Fibroblast of pulmonary artery (primary cell): ENCODE data around the gene LENEP.
A peak's percentile ranks its signal among the peaks of the same experiment; 100 is the strongest.

Experiments used
- DNase-seq: peaks from one replicate; pipeline ENCODE4 v3.0.0-alpha.2; 2010; ENCODE audit warnings: low read depth
- H3K4me3 ChIP-seq: replicated peaks from 2 replicates; pipeline ENCODE4 v1.5.1; 2011; ENCODE audit warnings: low read depth, mild to moderate bottlenecking, control low read depth, low read length, moderate library complexity
- CTCF ChIP-seq: IDR thresholded peaks from 2 replicates; pipeline ENCODE4 v1.5.1; 2011; ENCODE audit warnings: mild to moderate bottlenecking, control low read depth, low read length, inconsistent platforms; ENCODE audit errors: missing control alignments

LENEP gene

GRCh38 chr1:155001425-155001674 is 8.0 kb downstream of the LENEP start:
- H3K4me3 ChIP-seq: peak overlapping the region; percentile 90
- no peak for TF ChIP-seq CTCF
- DNase-seq: peak; percentile 27

GRCh38 chr1:155001675-155002463 is 8.5 kb downstream of the LENEP start:
- peak; percentile 99 for DNase-seq
- peak; percentile 45 for TF ChIP-seq CTCF
- H3K4me3 ChIP-seq: peak overlapping the region; percentile 90

- DNase-seq: no peak
- peak within 1 kb of the TSS; percentile 90 for H3K4me3 ChIP-seq
- TF ChIP-seq CTCF: no peak
Measured at GRCh38 chr1:155002464-155003226, 9.3 kb downstream of the LENEP start, which contains the start of gene ZBTB7B. Gene ZBTB7B (plus strand): TSS chr1:155002802. CDS start chr1:155014661, 11,859 bp downstream.

GRCh38 chr1:155003227-155003765 is 9.9 kb downstream of the LENEP start:
- TF ChIP-seq CTCF: no peak
- H3K4me3 ChIP-seq: peak overlapping the region; percentile 90
- DNase-seq: no peak

- TF ChIP-seq CTCF: no peak
- no peak for DNase-seq
- peak overlapping the region; percentile 90 for H3K4me3 ChIP-seq
Measured at GRCh38 chr1:155003766-155004351, 10.5 kb downstream of the LENEP start.

GRCh38 chr1:155004352-155005075 is 11.1 kb downstream of the LENEP start:
- no peak for TF ChIP-seq CTCF
- H3K4me3 ChIP-seq: peak overlapping the region; percentile 90
- DNase-seq: no peak
